ENCODE measurements around the gene OR10A4. TPM values are rescaled to one million over a fixed set of nuclear protein-coding genes. Genes with fewer than 3 reads are reported as not detected.

The OR10A4 gene
- total RNA-seq, 4 donors from 2014 or later: not detected

- H3K36me3 ChIP-seq: no peaks in the 10 kb centered on the region
- H3K27ac ChIP-seq: no peak overlapping the region
- WGBS, 2 donors (ENCODE audit: low coverage in 1 of 2): 91% methylated on average over 1 of the region's 1 CpG; no CpG with 5 or more reads in 1 of the 2 donors
- peaks cover 0 to 4% (median 0%) of the 10 kb centered on the region in 3 donors for H3K9me3 ChIP-seq
- no peaks in the 10 kb centered on the region for H3K4me1 ChIP-seq
- no peak overlapping the region for H3K4me3 ChIP-seq
- TF ChIP-seq EP300 (IDR thresholded peaks at IDR 0.05) (no peak), POLR2A (IDR thresholded peaks at IDR 0.05) (no peak), POLR2AphosphoS5 (IDR thresholded peaks at IDR 0.05) (no peak)
- TF ChIP-seq, protein P1, sequence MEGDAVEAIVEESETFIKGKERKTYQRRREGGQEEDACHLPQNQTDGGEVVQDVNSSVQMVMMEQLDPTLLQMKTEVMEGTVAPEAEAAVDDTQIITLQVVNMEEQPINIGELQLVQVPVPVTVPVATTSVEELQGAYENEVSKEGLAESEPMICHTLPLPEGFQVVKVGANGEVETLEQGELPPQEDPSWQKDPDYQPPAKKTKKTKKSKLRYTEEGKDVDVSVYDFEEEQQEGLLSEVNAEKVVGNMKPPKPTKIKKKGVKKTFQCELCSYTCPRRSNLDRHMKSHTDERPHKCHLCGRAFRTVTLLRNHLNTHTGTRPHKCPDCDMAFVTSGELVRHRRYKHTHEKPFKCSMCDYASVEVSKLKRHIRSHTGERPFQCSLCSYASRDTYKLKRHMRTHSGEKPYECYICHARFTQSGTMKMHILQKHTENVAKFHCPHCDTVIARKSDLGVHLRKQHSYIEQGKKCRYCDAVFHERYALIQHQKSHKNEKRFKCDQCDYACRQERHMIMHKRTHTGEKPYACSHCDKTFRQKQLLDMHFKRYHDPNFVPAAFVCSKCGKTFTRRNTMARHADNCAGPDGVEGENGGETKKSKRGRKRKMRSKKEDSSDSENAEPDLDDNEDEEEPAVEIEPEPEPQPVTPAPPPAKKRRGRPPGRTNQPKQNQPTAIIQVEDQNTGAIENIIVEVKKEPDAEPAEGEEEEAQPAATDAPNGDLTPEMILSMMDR (IDR thresholded peaks at IDR 0.05): no peak
- H3K27me3 ChIP-seq: no peaks in the 10 kb centered on the region
- no peak for ATAC-seq
These were observed 13.4 kb downstream of the OR10A4 start for GRCh38 chr11:6889835-6890234.

DNA sequence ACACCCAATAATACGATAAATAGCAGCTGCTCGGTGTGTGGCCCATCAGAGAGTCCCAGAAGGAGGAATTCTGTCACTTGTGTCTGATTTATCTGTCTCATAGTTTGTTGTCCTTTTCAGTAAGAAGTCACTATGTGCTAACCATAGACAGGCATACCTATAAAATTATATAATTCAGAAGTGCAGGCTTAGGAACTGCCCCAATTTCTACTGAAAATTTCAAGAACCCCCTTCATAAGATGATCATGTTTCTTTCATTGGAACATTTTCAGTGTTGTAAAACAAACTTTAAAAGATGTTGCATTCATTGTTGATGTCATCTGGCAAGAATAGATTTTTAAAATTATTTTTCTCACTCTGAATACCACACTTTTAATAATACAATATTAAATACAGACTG lies 16.0 kb downstream of the OR10A4 start, which contains the start of gene OR2D2:
OR2D2 (minus strand) TSS at position 101 of the 400 bp plus-strand sequence; CDS start at position 101, 0 bp downstream.
- Histone ChIP-seq H3K27me3 (no peaks in the 10 kb centered on the region), H3K36me3 (no peaks in the 10 kb centered on the region), H3K4me3 (no peak within 1 kb of the TSS), H3K9me3 (peaks cover 0 to 4% (median 0%) of the 10 kb centered on the region in 3 donors), H3K27ac (no peak within 1 kb of the TSS), H3K4me1 (no peaks in the 10 kb centered on the region)
- ATAC-seq: no peak
- TF ChIP-seq POLR2A (IDR thresholded peaks at IDR 0.05) (no peak), POLR2AphosphoS5 (IDR thresholded peaks at IDR 0.05) (no peak), EP300 (IDR thresholded peaks at IDR 0.05) (no peak)
- 71 to 74% methylated on average over 2 of the region's 2 CpGs for WGBS, 2 donors (ENCODE audit: low coverage in 1 of 2)

- TF ChIP-seq EP300 (IDR thresholded peaks at IDR 0.05) (no peak), POLR2A (IDR thresholded peaks at IDR 0.05) (no peak), POLR2AphosphoS5 (IDR thresholded peaks at IDR 0.05) (no peak)
- TF ChIP-seq, protein P1 (IDR thresholded peaks at IDR 0.05): no peak
- no peak overlapping the region for H3K27ac ChIP-seq
- H3K36me3 ChIP-seq: no peaks in the 10 kb centered on the region
- no peaks in the 10 kb centered on the region for H3K4me1 ChIP-seq
- no peaks in the 10 kb centered on the region for H3K9me3 ChIP-seq
- H3K27me3 ChIP-seq: no peaks in the 10 kb centered on the region
- no peak for ATAC-seq
- H3K4me3 ChIP-seq: no peak overlapping the region
These were observed 17.7 kb downstream of the OR10A4 start for GRCh38 chr11:6894097-6894496.

DNA sequence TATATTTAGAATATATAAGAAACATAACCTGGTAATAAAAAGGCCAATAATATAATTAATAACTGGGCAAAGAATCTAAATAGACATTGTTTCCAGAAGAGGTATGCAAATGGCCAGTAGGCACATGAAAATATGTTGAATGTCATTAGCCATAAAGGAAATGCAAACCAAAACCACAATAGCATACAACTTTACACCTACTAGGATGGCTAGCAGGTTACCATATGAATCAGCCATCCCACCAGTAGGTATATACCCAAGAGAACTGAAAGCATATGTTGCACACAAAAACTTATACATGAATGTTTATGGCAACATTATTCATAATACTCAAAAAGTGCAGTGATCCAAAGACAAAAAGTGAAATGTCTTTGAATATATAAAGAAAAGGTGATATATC lies 18.6 kb downstream of the OR10A4 start:
- Histone ChIP-seq H3K9me3 (no peaks in the 10 kb centered on the region), H3K4me1 (no peaks in the 10 kb centered on the region), H3K4me3 (no peak overlapping the region), H3K36me3 (no peaks in the 10 kb centered on the region), H3K27me3 (no peaks in the 10 kb centered on the region), H3K27ac (no peak overlapping the region)
- TF ChIP-seq POLR2A (IDR thresholded peaks at IDR 0.05): no peak
- no peak for TF ChIP-seq EP300 (IDR thresholded peaks at IDR 0.05)
- TF ChIP-seq, protein P1 (IDR thresholded peaks at IDR 0.05): no peak
- TF ChIP-seq POLR2AphosphoS5 (IDR thresholded peaks at IDR 0.05): no peak
- no peak for ATAC-seq

GRCh38 chr11:6898911-6899310 lies 22.5 kb downstream of the OR10A4 start:
- no peak for TF ChIP-seq POLR2AphosphoS5 (IDR thresholded peaks at IDR 0.05)
- TF ChIP-seq EP300 (IDR thresholded peaks at IDR 0.05): no peak
- TF ChIP-seq POLR2A (IDR thresholded peaks at IDR 0.05): no peak
- TF ChIP-seq, protein P1 (IDR thresholded peaks at IDR 0.05): no peak
- Histone ChIP-seq H3K4me1 (no peaks in the 10 kb centered on the region), H3K4me3 (no peak overlapping the region), H3K9me3 (no peaks in the 10 kb centered on the region), H3K27me3 (no peaks in the 10 kb centered on the region), H3K36me3 (no peaks in the 10 kb centered on the region), H3K27ac (no peak overlapping the region)
- WGBS, 2 donors (ENCODE audit: low coverage in 1 of 2): 40 to 63% methylated on average over 1 of the region's 1 CpG
- no peak for ATAC-seq

All from gastroesophageal sphincter (tissue), 4 donors.